Amygdala (tissue), 56 donors: ENCODE data around the gene LILRB4.
"Not testable (repeated sequence)": the region's sequence is repeated elsewhere in the genome, so short reads cannot be mapped to it uniquely, and the experiment has no call there.

ENCODE experiments used
- DNase-seq, 56 donors: peaks; one replicate each; lab custom pipeline; 2025; lab: John Stamatoyannopoulos, UW

The LILRB4 gene

GRCh38 chr19:54648129-54648528 is 14.7 kb upstream of the LILRB4 start:
- DNase-seq = no peak

GRCh38 chr19:54650108-54650655 is 12.6 kb upstream of the LILRB4 start:
- no peak for DNase-seq

GRCh38 chr19:54653181-54653809 is 9.5 kb upstream of the LILRB4 start:
- DNase-seq = no peak

GRCh38 chr19:54654447-54655321 is 8.1 kb upstream of the LILRB4 start:
- DNase-seq = no peak

- DNase-seq = no peak
These were observed 3.5 kb upstream of the LILRB4 start for GRCh38 chr19:54659300-54659699.

- no peak for DNase-seq
These were observed 2.5 kb upstream of the LILRB4 start for GRCh38 chr19:54660306-54660705.

GRCh38 chr19:54660964-54661363 is 1.8 kb upstream of the LILRB4 start:
- DNase-seq = no peak

GRCh38 chr19:54661846-54662481 is 821 bp upstream of the LILRB4 start:
- no peak for DNase-seq

GRCh38 chr19:54665530-54665929 is 2.7 kb downstream of the LILRB4 start:
- no peak for DNase-seq

- no peak for DNase-seq
These were observed 4.4 kb downstream of the LILRB4 start for GRCh38 chr19:54667217-54667616.

- no peak for DNase-seq
These were observed 5.6 kb downstream of the LILRB4 start for GRCh38 chr19:54668353-54668752.

GRCh38 chr19:54670576-54671357 is 8.0 kb downstream of the LILRB4 start:
- no peak for DNase-seq

- peak in 6 of 56 donors; percentile 1 to 47 (median 8) for DNase-seq
These were observed 10.4 kb downstream of the LILRB4 start for GRCh38 chr19:54673222-54673621.

- DNase-seq = no peak
These were observed 11.3 kb downstream of the LILRB4 start for GRCh38 chr19:54674021-54674617.

- peak in 1 of 56 donors; percentile 32 for DNase-seq
These were observed 13.5 kb downstream of the LILRB4 start for GRCh38 chr19:54676210-54676834.

GRCh38 chr19:54677217-54677616 is 14.4 kb downstream of the LILRB4 start:
- no peak for DNase-seq

- not testable (repeated sequence) for DNase-seq
These were observed 18.8 kb downstream of the LILRB4 start for GRCh38 chr19:54681596-54681995.

- no peak for DNase-seq
These were observed 19.6 kb downstream of the LILRB4 start for GRCh38 chr19:54682306-54682856.

- DNase-seq = no peak
These were observed 21.7 kb downstream of the LILRB4 start for GRCh38 chr19:54684527-54684926.
